Effector memory CD8-positive, alpha-beta T cell (primary cell): Measurements from ENCODE around the gene NT5E.

Experiments used
- ATAC-seq: fragments of 150-1000 bp; cut with Tn5 transposase; replicated peaks from 2 replicates; pipeline ENCODE4 v1.10.0; 2021; ENCODE audit warnings: mild to moderate bottlenecking, moderate library complexity
- DNase-seq, 3 experiments: peaks; one replicate each; pipeline ENCODE4 v3.0.0; 2021
- H3K27ac Mint-ChIP-seq, 2 donors: one replicate each; pipeline ENCODE4 v1.8.0; 2022; ENCODE audit warnings: mild to moderate bottlenecking in 2 of 2, mixed read lengths in 2 of 2, moderate library complexity in 2 of 2
- H3K27me3 Mint-ChIP-seq, 2 donors: one replicate each; pipeline ENCODE4 v1.8.0; 2022; ENCODE audit warnings: mixed read lengths in 2 of 2
- H3K36me3 Mint-ChIP-seq: one replicate; pipeline ENCODE4 v1.8.0; 2022; ENCODE audit warnings: mild to moderate bottlenecking, moderate library complexity, mixed read lengths; ENCODE audit not compliant: insufficient read depth
- H3K4me1 Mint-ChIP-seq, 2 donors: one replicate each; pipeline ENCODE4 v1.8.0; 2022; ENCODE audit warnings: low read depth in 2 of 2, mixed read lengths in 2 of 2
- H3K4me3 Mint-ChIP-seq, 2 donors: one replicate each; pipeline ENCODE4 v1.8.0; 2022; ENCODE audit warnings: mild to moderate bottlenecking in 2 of 2, mixed read lengths in 2 of 2, moderate library complexity in 2 of 2
- H3K9me3 Mint-ChIP-seq, 2 donors: one replicate each; pipeline ENCODE4 v1.8.0; 2022; ENCODE audit warnings: mixed read lengths in 2 of 2

The NT5E gene

GRCh38 chr6:85412911-85413430 is 36.9 kb upstream of the NT5E start:
- H3K27ac Mint-ChIP-seq: no peak overlapping the region
- peaks cover 29 to 38% of the 10 kb centered on the region in 2 donors for H3K27me3 Mint-ChIP-seq
- H3K36me3 Mint-ChIP-seq: no peaks in the 10 kb centered on the region
- DNase-seq (no peak), ATAC-seq (no peak)
- H3K9me3 Mint-ChIP-seq: no peaks in the 10 kb centered on the region
- no peak overlapping the region for H3K4me3 Mint-ChIP-seq
- H3K4me1 Mint-ChIP-seq: no peaks in the 10 kb centered on the region

- H3K27ac Mint-ChIP-seq: no peak overlapping the region
- H3K4me1 Mint-ChIP-seq: peaks cover 7% of the 10 kb centered on the region in 2 donors
- no peaks in the 10 kb centered on the region for H3K36me3 Mint-ChIP-seq
- no peak overlapping the region for H3K4me3 Mint-ChIP-seq
- H3K9me3 Mint-ChIP-seq: no peaks in the 10 kb centered on the region
- no peak for DNase-seq
- ATAC-seq: no peak
- peaks cover 34 to 54% of the 10 kb centered on the region in 2 donors for H3K27me3 Mint-ChIP-seq
Observed at GRCh38 chr6:85416049-85416448, 33.8 kb upstream of the NT5E start.

- Mint-ChIP-seq H3K27ac (no peak overlapping the region), H3K4me1 (peaks cover 7% of the 10 kb centered on the region in 2 donors), H3K36me3 (no peaks in the 10 kb centered on the region), H3K9me3 (no peaks in the 10 kb centered on the region), H3K27me3 (peaks cover 34 to 54% of the 10 kb centered on the region in 2 donors), H3K4me3 (no peak overlapping the region)
- DNase-seq: no peak
- no peak for ATAC-seq
Observed at GRCh38 chr6:85416766-85417165, 33.1 kb upstream of the NT5E start.

GRCh38 chr6:85417336-85417735 is 32.5 kb upstream of the NT5E start:
- ATAC-seq: no peak
- H3K4me3 Mint-ChIP-seq: no peak overlapping the region
- H3K36me3 Mint-ChIP-seq: no peaks in the 10 kb centered on the region

GRCh38 chr6:85418059-85418458 is 31.8 kb upstream of the NT5E start:
- no peak for DNase-seq
- Mint-ChIP-seq H3K36me3 (no peaks in the 10 kb centered on the region), H3K27me3 (peaks cover 37 to 54% of the 10 kb centered on the region in 2 donors)

More at GRCh38 chr6:85417336-85417735, 32.5 kb upstream of the NT5E start:
- Mint-ChIP-seq H3K27me3 (peaks cover 37 to 54% of the 10 kb centered on the region in 2 donors), H3K4me1 (peaks cover 7% of the 10 kb centered on the region in 2 donors), H3K27ac (no peak overlapping the region), H3K9me3 (no peaks in the 10 kb centered on the region)
- DNase-seq: no peak

GRCh38 chr6:85419046-85419759 is 30.7 kb upstream of the NT5E start:
- H3K4me1 Mint-ChIP-seq: peaks cover 7% of the 10 kb centered on the region in 2 donors
- H3K9me3 Mint-ChIP-seq: no peaks in the 10 kb centered on the region
- H3K4me3 Mint-ChIP-seq: no peak overlapping the region
- H3K27me3 Mint-ChIP-seq: peaks cover 30 to 54% of the 10 kb centered on the region in 2 donors
- H3K27ac Mint-ChIP-seq: no peak overlapping the region
- H3K36me3 Mint-ChIP-seq: no peaks in the 10 kb centered on the region
- ATAC-seq (no peak), DNase-seq (no peak)

More at GRCh38 chr6:85418059-85418458, 31.8 kb upstream of the NT5E start:
- Mint-ChIP-seq H3K4me3 (no peak overlapping the region), H3K4me1 (peaks cover 7% of the 10 kb centered on the region in 2 donors), H3K27ac (no peak overlapping the region), H3K9me3 (no peaks in the 10 kb centered on the region)
- no peak for ATAC-seq

GRCh38 chr6:85420551-85420950 is 29.3 kb upstream of the NT5E start:
- no peak overlapping the region for H3K4me3 Mint-ChIP-seq
- no peaks in the 10 kb centered on the region for H3K36me3 Mint-ChIP-seq
- peaks cover 24 to 50% of the 10 kb centered on the region in 2 donors for H3K27me3 Mint-ChIP-seq
- peaks cover 0 to 4% of the 10 kb centered on the region in 2 donors for H3K9me3 Mint-ChIP-seq
- no peak overlapping the region for H3K27ac Mint-ChIP-seq
- peaks cover 7% of the 10 kb centered on the region in 2 donors for H3K4me1 Mint-ChIP-seq
- DNase-seq (no peak), ATAC-seq (no peak)

GRCh38 chr6:85421181-85421580 is 28.7 kb upstream of the NT5E start:
- H3K27me3 Mint-ChIP-seq: peaks cover 22 to 43% of the 10 kb centered on the region in 2 donors
- DNase-seq (no peak), ATAC-seq (no peak)
- H3K4me3 Mint-ChIP-seq: no peak overlapping the region
- peaks cover 7% of the 10 kb centered on the region in 2 donors for H3K4me1 Mint-ChIP-seq
- no peak overlapping the region for H3K27ac Mint-ChIP-seq
- peaks cover 0 to 4% of the 10 kb centered on the region in 2 donors for H3K9me3 Mint-ChIP-seq
- no peaks in the 10 kb centered on the region for H3K36me3 Mint-ChIP-seq

GRCh38 chr6:85421972-85422371 is 27.9 kb upstream of the NT5E start:
- ATAC-seq (no peak), DNase-seq (no peak)
- H3K9me3 Mint-ChIP-seq: peaks cover 0 to 4% of the 10 kb centered on the region in 2 donors

GRCh38 chr6:85422996-85423395 is 26.9 kb upstream of the NT5E start:
- Mint-ChIP-seq H3K4me1 (peaks cover 7% of the 10 kb centered on the region in 2 donors), H3K9me3 (peaks cover 0 to 4% of the 10 kb centered on the region in 2 donors), H3K4me3 (no peak overlapping the region), H3K27ac (no peak overlapping the region), H3K36me3 (no peaks in the 10 kb centered on the region), H3K27me3 (peaks cover 9 to 31% of the 10 kb centered on the region in 2 donors)
- no peak for DNase-seq
- ATAC-seq: no peak

More at GRCh38 chr6:85421972-85422371, 27.9 kb upstream of the NT5E start:
- Mint-ChIP-seq H3K4me3 (no peak overlapping the region), H3K27ac (no peak overlapping the region), H3K36me3 (no peaks in the 10 kb centered on the region), H3K27me3 (peaks cover 14 to 35% of the 10 kb centered on the region in 2 donors), H3K4me1 (peaks cover 7% of the 10 kb centered on the region in 2 donors)

- ATAC-seq: no peak
- H3K27ac Mint-ChIP-seq: no peak overlapping the region
- no peaks in the 10 kb centered on the region for H3K36me3 Mint-ChIP-seq
- H3K9me3 Mint-ChIP-seq: peaks cover 0 to 4% of the 10 kb centered on the region in 2 donors
- no peaks in the 10 kb centered on the region for H3K4me1 Mint-ChIP-seq
- no peak for DNase-seq
- H3K27me3 Mint-ChIP-seq: peaks cover 4 to 17% of the 10 kb centered on the region in 2 donors
- no peak overlapping the region for H3K4me3 Mint-ChIP-seq
Observed at GRCh38 chr6:85424981-85425380, 24.9 kb upstream of the NT5E start.

- no peak for DNase-seq
- no peak overlapping the region for H3K4me3 Mint-ChIP-seq
- H3K36me3 Mint-ChIP-seq: no peaks in the 10 kb centered on the region
- no peak for ATAC-seq
- H3K9me3 Mint-ChIP-seq: peaks cover 0 to 4% of the 10 kb centered on the region in 2 donors
- H3K27me3 Mint-ChIP-seq: peaks cover 4 to 17% of the 10 kb centered on the region in 2 donors
- no peak overlapping the region for H3K27ac Mint-ChIP-seq
- H3K4me1 Mint-ChIP-seq: no peaks in the 10 kb centered on the region
Observed at GRCh38 chr6:85425997-85426396, 23.9 kb upstream of the NT5E start.

GRCh38 chr6:85428486-85428885 is 21.4 kb upstream of the NT5E start:
- DNase-seq (no peak), ATAC-seq (no peak)
- Mint-ChIP-seq H3K36me3 (no peaks in the 10 kb centered on the region), H3K9me3 (peaks cover 0 to 4% of the 10 kb centered on the region in 2 donors), H3K27me3 (peaks cover 0 to 17% of the 10 kb centered on the region in 2 donors), H3K4me1 (no peaks in the 10 kb centered on the region), H3K4me3 (no peak overlapping the region), H3K27ac (no peak overlapping the region)

- DNase-seq (no peak), ATAC-seq (no peak)
- H3K27ac Mint-ChIP-seq: no peak overlapping the region
Observed at GRCh38 chr6:85429346-85429745, 20.5 kb upstream of the NT5E start.

More at GRCh38 chr6:85429346-85429745, 20.5 kb upstream of the NT5E start:
- no peak overlapping the region for H3K4me3 Mint-ChIP-seq
- no peaks in the 10 kb centered on the region for H3K36me3 Mint-ChIP-seq
- H3K9me3 Mint-ChIP-seq: peaks cover 0 to 4% of the 10 kb centered on the region in 2 donors
- H3K27me3 Mint-ChIP-seq: peaks cover 0 to 17% of the 10 kb centered on the region in 2 donors
- no peaks in the 10 kb centered on the region for H3K4me1 Mint-ChIP-seq
